ENCODE data around the gene CCDC40.

- TF ChIP-seq, protein P1, sequence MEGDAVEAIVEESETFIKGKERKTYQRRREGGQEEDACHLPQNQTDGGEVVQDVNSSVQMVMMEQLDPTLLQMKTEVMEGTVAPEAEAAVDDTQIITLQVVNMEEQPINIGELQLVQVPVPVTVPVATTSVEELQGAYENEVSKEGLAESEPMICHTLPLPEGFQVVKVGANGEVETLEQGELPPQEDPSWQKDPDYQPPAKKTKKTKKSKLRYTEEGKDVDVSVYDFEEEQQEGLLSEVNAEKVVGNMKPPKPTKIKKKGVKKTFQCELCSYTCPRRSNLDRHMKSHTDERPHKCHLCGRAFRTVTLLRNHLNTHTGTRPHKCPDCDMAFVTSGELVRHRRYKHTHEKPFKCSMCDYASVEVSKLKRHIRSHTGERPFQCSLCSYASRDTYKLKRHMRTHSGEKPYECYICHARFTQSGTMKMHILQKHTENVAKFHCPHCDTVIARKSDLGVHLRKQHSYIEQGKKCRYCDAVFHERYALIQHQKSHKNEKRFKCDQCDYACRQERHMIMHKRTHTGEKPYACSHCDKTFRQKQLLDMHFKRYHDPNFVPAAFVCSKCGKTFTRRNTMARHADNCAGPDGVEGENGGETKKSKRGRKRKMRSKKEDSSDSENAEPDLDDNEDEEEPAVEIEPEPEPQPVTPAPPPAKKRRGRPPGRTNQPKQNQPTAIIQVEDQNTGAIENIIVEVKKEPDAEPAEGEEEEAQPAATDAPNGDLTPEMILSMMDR (IDR thresholded peaks at IDR 0.05), result no peak
- TF ChIP-seq POLR2A (IDR thresholded peaks at IDR 0.05) (no peak), POLR2AphosphoS5 (IDR thresholded peaks at IDR 0.05) (no peak)
Measured at GRCh38 chr17:80092959-80093358, 56.5 kb downstream of the CCDC40 start.
